Aorta (tissue), 5 donors: ENCODE results near the gene CRIP3. TPM values are rescaled to one million over a fixed set of nuclear protein-coding genes. Genes with fewer than 3 reads are reported as not detected.

Experiments
- ATAC-seq: fragments of 200-7000 bp; cut with Tn5 transposase; one replicate; pipeline ENCODE4 v1.9.1; 2022; ENCODE audit warnings: moderate library complexity; ENCODE audit not compliant: low FRiP score
- DNase-seq, 2 donors: peaks; one replicate each; pipeline ENCODE4 v3.0.0-alpha.2; 2020
- H3K27ac ChIP-seq, 2 donors: one replicate each; pipeline ENCODE4 v1.5.1; 2013; ENCODE audit warnings: low read length in 2 of 2, mild to moderate bottlenecking in 2 of 2, moderate library complexity in 2 of 2, control low read depth in 1 of 2, inconsistent platforms in 1 of 2, low read depth in 1 of 2
- H3K27me3 ChIP-seq, 2 donors: one replicate each; pipeline ENCODE4 v1.6.1; 2013; ENCODE audit warnings: control low read depth in 1 of 2, low read length in 1 of 2, mild to moderate bottlenecking in 1 of 2, moderate library complexity in 1 of 2; ENCODE audit not compliant: insufficient read depth in 2 of 2, control insufficient read depth in 1 of 2
- H3K36me3 ChIP-seq, 2 donors: one replicate each; pipeline ENCODE4 v1.6.1; 2013; ENCODE audit warnings: control low read depth in 1 of 2, low read length in 1 of 2, mild to moderate bottlenecking in 1 of 2; ENCODE audit not compliant: insufficient read depth in 2 of 2, control insufficient read depth in 1 of 2
- H3K4me1 ChIP-seq, 2 donors: one replicate each; pipeline ENCODE4 v1.6.1; 2013; ENCODE audit warnings: low read length in 2 of 2, control low read depth in 1 of 2, mild to moderate bottlenecking in 1 of 2, moderate library complexity in 1 of 2; ENCODE audit not compliant: insufficient read depth in 2 of 2, control insufficient read depth in 1 of 2
- H3K4me3 ChIP-seq, 2 donors: one replicate each; pipeline ENCODE4 v1.5.1; 2013; ENCODE audit warnings: low read length in 2 of 2, control low read depth in 1 of 2, mild to moderate bottlenecking in 1 of 2
- H3K9me3 ChIP-seq: one replicate; pipeline ENCODE4 v1.6.1; 2013; ENCODE audit warnings: mild to moderate bottlenecking, low read length; ENCODE audit not compliant: control insufficient read depth
- WGBS, 2 donors: extraction: QIAGEN DNeasy Blood & Tissue Kit; methylation state at CpG; one replicate each; pipeline ENCODE4 v1.1.7; 2013; 5-methylcytosine and 5-hydroxymethylcytosine counted together
- intact Hi-C, 2 donors: fragments of 100-400 bp; cut with DNase I; formaldehyde crosslinking; loops; one replicate each; pipeline versions ENCODE4 v1.14.2 to v1.15.0; 2022
- polyA plus RNA-seq, 2 donors: library from polyadenylated mRNA; stranded (reverse); fragments of 200-250 nt; gene quantifications; one replicate each; pipeline ENCODE4 v1.2.3, GENCODE V29; 2013
- total RNA-seq, 2 donors: library from RNA; stranded (reverse); fragmentation: NEBNext Ultra II Directional; extraction: Animal tissue kit (Norgen Biotek cat#: 25700); gene quantifications; one replicate each; pipeline ENCODE4 v1.2.1, GENCODE V29; 2021
- donor health status: healthy with polysubstance abuse.
- donor health status: Bipolar disorder and iron deficiency.
- donor health status: DM: no; HTN: no; CAD: no.
- donor health status: DM: no; HTN: no; CAD: no.
- donor health status: DM: yes; HTN: yes; CAD: no.

Gene CRIP3
- total and polyA plus RNA-seq, 4 donors: 0.65 to 2.2 (median 1.8) TPM; not detected in 1

GRCh38 chr6:43282636-43283513, 25.8 kb downstream of the CRIP3 start:
- 84 to 91% methylated on average over 32 of the region's 32 CpGs for WGBS, 2 donors
- Histone ChIP-seq H3K9me3 (no peaks in the 10 kb centered on the region), H3K4me3 (no peak overlapping the region), H3K27ac (no peak overlapping the region), H3K4me1 (no peaks in the 10 kb centered on the region), H3K36me3 (no peaks in the 10 kb centered on the region), H3K27me3 (no peaks in the 10 kb centered on the region)
- intact Hi-C loops: no loop called here
- ATAC-seq (no peak), DNase-seq (no peak)

GRCh38 chr6:43282060-43282459, 26.6 kb downstream of the CRIP3 start:
- intact Hi-C loops: no loop called here
- Histone ChIP-seq H3K36me3 (no peaks in the 10 kb centered on the region), H3K9me3 (no peaks in the 10 kb centered on the region), H3K4me1 (no peaks in the 10 kb centered on the region), H3K4me3 (no peak overlapping the region), H3K27ac (no peak overlapping the region), H3K27me3 (no peaks in the 10 kb centered on the region)
- no peak for DNase-seq
- no peak for ATAC-seq
- WGBS, 2 donors: 79 to 82% methylated on average over 9 of the region's 9 CpGs

- no peaks in the 10 kb centered on the region for H3K9me3 ChIP-seq
- intact Hi-C loops: no loop called here
- H3K27me3 ChIP-seq: no peaks in the 10 kb centered on the region
- no peak for DNase-seq
- H3K4me3 ChIP-seq: no peak overlapping the region
- H3K4me1 ChIP-seq: no peaks in the 10 kb centered on the region
- no peaks in the 10 kb centered on the region for H3K36me3 ChIP-seq
- ATAC-seq: no peak
- 78 to 83% methylated on average over 2 of the region's 2 CpGs for WGBS, 2 donors
- no peak overlapping the region for H3K27ac ChIP-seq
Measured at GRCh38 chr6:43280234-43280633, 28.4 kb downstream of the CRIP3 start.

GRCh38 chr6:43278524-43279078, 30.0 kb downstream of the CRIP3 start:
- Histone ChIP-seq H3K27ac (no peak overlapping the region), H3K27me3 (no peaks in the 10 kb centered on the region), H3K4me3 (no peak overlapping the region), H3K36me3 (no peaks in the 10 kb centered on the region), H3K9me3 (no peaks in the 10 kb centered on the region), H3K4me1 (no peaks in the 10 kb centered on the region)
- 52 to 65% methylated on average over 4 of the region's 4 CpGs for WGBS, 2 donors
- intact Hi-C loops: no loop called here
- DNase-seq (no peak), ATAC-seq (no peak)

GRCh38 chr6:43277643-43278523, 30.7 kb downstream of the CRIP3 start:
- H3K4me3 ChIP-seq: no peak overlapping the region
- no peaks in the 10 kb centered on the region for H3K4me1 ChIP-seq
- ATAC-seq (no peak), DNase-seq (no peak)
- H3K27me3 ChIP-seq: no peaks in the 10 kb centered on the region
- H3K9me3 ChIP-seq: no peaks in the 10 kb centered on the region
- no peak overlapping the region for H3K27ac ChIP-seq
- 86 to 90% methylated on average over 13 of the region's 13 CpGs for WGBS, 2 donors
- H3K36me3 ChIP-seq: no peaks in the 10 kb centered on the region
- intact Hi-C loops: no loop called here

- no peak for ATAC-seq
- no peak for DNase-seq
- Histone ChIP-seq H3K27me3 (no peaks in the 10 kb centered on the region), H3K4me1 (no peaks in the 10 kb centered on the region), H3K27ac (no peak overlapping the region), H3K4me3 (no peak overlapping the region), H3K36me3 (no peaks in the 10 kb centered on the region), H3K9me3 (no peaks in the 10 kb centered on the region)
- 92% methylated on average over 6 of the region's 6 CpGs for WGBS, 2 donors
- intact Hi-C loops: no loop called here
Measured at GRCh38 chr6:43277306-43277642, 31.4 kb downstream of the CRIP3 start.

- Histone ChIP-seq H3K27me3 (no peaks in the 10 kb centered on the region), H3K9me3 (no peaks in the 10 kb centered on the region), H3K36me3 (no peaks in the 10 kb centered on the region), H3K4me3 (no peak overlapping the region), H3K27ac (no peak overlapping the region), H3K4me1 (no peaks in the 10 kb centered on the region)
- DNase-seq: no peak
- 91 to 96% methylated on average over 11 of the region's 11 CpGs for WGBS, 2 donors
- ATAC-seq: no peak
- intact Hi-C loops: no loop called here
Measured at GRCh38 chr6:43276577-43277305, 31.9 kb downstream of the CRIP3 start.

GRCh38 chr6:43275801-43276576, 32.6 kb downstream of the CRIP3 start:
- intact Hi-C loops: no loop called here
- DNase-seq: no peak
- Histone ChIP-seq H3K4me3 (no peak overlapping the region), H3K36me3 (no peaks in the 10 kb centered on the region), H3K9me3 (no peaks in the 10 kb centered on the region), H3K27me3 (no peaks in the 10 kb centered on the region), H3K4me1 (no peaks in the 10 kb centered on the region), H3K27ac (no peak overlapping the region)
- 30 to 35% methylated on average over 64 of the region's 64 CpGs for WGBS, 2 donors
- ATAC-seq: no peak
